Measurements from ENCODE around the gene PABPN1. TPM values are rescaled to one million over a fixed set of nuclear protein-coding genes. Genes with fewer than 3 reads are reported as not detected.

Gene PABPN1
- total RNA-seq, 4 donors from 2014 or later, result 58.2 to 78.4 (median 59.2) TPM

DNA sequence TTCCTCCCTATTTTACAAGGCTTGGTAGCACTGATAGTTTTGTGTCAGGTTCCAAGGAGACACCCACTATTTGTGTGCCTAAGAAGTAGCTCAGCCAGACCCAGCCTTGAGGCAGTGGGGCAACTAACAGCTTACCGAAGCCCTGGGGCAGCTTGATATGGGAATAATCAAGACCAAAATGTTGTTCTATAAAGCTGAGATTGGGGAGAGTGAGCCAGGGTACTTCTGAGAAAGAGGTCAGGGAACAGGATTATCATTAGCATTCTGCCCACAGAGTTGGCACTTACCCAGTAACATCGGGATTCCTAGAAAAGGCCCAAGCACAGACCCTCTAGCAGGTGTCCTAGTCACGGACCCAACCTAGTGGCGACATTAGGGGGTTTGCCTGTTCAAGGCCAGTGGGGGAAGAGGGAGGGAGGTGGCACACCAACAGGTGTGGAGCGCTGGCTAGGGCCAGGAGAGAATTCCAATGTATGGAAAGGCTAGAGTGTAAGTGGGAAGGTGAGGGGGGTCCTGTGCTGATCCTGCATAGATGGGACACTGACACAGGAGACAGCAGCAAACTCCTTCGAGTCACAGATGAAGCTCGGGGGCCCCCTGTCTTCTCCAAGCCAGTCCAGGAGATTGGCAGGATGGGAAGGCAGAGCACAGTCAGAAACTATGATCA, 23.5 kb upstream of the PABPN1 start:
- no peak for ATAC-seq (ENCODE audit: low FRiP score)
- no peak for DNase-seq (ENCODE audit: low spot score)
- TF ChIP-seq CTCF (IDR thresholded peaks at IDR 0.05), result no peak

- no peak for ATAC-seq (ENCODE audit: low FRiP score)
- no peak for DNase-seq (ENCODE audit: low spot score)
- no peak for TF ChIP-seq CTCF (IDR thresholded peaks at IDR 0.05)
These were observed 21.9 kb upstream of the PABPN1 start for GRCh38 chr14:23299211-23299957.

DNA sequence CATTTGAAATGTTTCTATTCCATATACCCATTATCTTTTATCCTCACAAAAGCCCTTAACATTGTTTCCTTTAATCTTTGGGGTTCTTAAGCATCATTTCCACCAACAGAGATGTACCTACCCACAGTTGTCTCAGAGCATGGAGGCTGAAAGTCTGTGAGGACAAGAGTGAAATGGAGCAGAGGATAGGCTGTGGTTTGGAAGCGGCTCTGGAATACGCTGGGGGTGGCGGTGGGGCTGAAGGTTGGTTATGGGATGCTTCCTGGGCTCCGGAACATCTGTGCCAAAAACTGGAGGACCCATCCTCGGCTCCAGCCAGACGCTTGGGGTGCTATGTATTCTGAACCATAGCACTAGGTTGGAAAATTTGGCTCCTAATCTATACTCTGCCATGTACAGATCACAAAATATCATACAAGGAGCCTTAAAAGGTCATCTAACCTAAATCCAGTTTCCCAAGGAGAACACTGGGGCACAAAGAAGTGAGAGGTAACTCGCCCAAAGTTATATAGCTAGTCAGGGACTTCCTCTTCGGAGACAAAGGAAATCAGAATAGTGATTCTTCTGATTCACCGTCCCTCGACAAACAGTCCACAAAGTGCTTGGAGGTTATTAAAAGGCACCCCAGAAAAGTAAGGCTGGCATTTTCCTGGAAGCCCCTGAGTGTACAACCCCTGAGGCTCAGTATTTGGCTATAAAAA, 21.1 kb upstream of the PABPN1 start:
- ATAC-seq (ENCODE audit: low FRiP score), result no peak
- TF ChIP-seq CTCF (IDR thresholded peaks at IDR 0.05), result no peak
- no peak for DNase-seq (ENCODE audit: low spot score)

GRCh38 chr14:23300687-23301223, 20.5 kb upstream of the PABPN1 start:
- ATAC-seq (ENCODE audit: low FRiP score), result no peak
- TF ChIP-seq CTCF (IDR thresholded peaks at IDR 0.05), result no peak
- DNase-seq (ENCODE audit: low spot score), result no peak

- ATAC-seq (ENCODE audit: low FRiP score), result peak; percentile 89
- DNase-seq (ENCODE audit: low spot score), result peak; percentile 78
- peak in 1 of 3 donors; percentile 68 for TF ChIP-seq CTCF (IDR thresholded peaks at IDR 0.05)
These were observed 19.8 kb upstream of the PABPN1 start for GRCh38 chr14:23301288-23301968.

DNA sequence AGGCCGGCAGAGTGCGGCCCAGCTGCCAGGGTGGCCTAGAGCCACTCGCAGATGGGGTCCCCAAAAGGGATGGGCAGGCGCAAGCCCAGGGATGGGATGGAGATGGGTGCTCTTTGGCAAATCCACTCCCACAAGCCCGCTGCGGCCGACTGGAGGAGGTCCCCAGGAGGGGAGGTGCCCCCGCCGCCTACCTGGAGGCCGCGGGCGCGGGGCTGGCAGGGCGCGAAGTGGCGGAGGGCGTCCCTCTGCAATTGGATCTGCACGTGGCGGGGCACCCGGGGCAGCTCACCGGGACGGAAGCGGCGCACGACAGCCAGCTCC, 19.3 kb upstream of the PABPN1 start:
- DNase-seq (ENCODE audit: low spot score) (no peak), ATAC-seq (ENCODE audit: low FRiP score) (peak; percentile 4)
- TF ChIP-seq CTCF (IDR thresholded peaks at IDR 0.05), result no peak
